ENCODE results near the gene CCDC181.
"Not testable (repeated sequence)": the region's sequence is repeated elsewhere in the genome, so short reads cannot be mapped to it uniquely, and the experiment has no call there.

DNA sequence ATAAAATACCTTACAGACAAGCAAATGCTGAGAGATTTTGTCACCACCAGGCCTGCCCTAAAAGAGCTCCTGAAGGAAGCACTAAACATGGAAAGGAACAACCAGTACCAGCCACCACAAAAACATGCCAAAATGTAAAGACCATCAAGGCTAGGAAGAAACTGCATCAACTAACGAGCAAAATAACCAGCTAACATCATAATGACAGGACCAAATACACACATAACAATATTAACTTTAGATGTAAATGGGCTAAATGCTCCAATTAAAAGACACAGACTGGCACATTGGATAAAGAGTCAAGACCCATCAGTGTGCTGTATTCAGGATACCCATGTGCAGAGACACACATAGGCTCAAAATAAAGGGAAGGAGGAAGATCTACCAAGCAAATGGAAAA lies 24.7 kb downstream of the CCDC181 start:
- TF ChIP-seq, protein P1, sequence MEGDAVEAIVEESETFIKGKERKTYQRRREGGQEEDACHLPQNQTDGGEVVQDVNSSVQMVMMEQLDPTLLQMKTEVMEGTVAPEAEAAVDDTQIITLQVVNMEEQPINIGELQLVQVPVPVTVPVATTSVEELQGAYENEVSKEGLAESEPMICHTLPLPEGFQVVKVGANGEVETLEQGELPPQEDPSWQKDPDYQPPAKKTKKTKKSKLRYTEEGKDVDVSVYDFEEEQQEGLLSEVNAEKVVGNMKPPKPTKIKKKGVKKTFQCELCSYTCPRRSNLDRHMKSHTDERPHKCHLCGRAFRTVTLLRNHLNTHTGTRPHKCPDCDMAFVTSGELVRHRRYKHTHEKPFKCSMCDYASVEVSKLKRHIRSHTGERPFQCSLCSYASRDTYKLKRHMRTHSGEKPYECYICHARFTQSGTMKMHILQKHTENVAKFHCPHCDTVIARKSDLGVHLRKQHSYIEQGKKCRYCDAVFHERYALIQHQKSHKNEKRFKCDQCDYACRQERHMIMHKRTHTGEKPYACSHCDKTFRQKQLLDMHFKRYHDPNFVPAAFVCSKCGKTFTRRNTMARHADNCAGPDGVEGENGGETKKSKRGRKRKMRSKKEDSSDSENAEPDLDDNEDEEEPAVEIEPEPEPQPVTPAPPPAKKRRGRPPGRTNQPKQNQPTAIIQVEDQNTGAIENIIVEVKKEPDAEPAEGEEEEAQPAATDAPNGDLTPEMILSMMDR (IDR thresholded peaks at IDR 0.05), result not testable (repeated sequence)
- not testable (repeated sequence) for TF ChIP-seq POLR2A (IDR thresholded peaks at IDR 0.05)

Measured in Peyer's patch (tissue), 4 donors.